ENCODE data around the gene PRPH.

GRCh38 chr12:49274396-49275069 lies 20.4 kb upstream of the PRPH start:
- TF ChIP-seq EZH2 (IDR thresholded peaks at IDR 0.05; ENCODE audit: insufficient read depth, poor library complexity, severe bottlenecking): no peak
- no peak for TF ChIP-seq EZH2phosphoT487 (IDR thresholded peaks at IDR 0.05; ENCODE audit: insufficient read depth, low read depth)

Data from GM23248 (cell line).